NCI-H2171 treated with DMSO at 0.1 percent for 48 hours (cell line): ENCODE results near the gene FAM193A.
A peak's percentile ranks its signal among the peaks of the same experiment; 100 is the strongest.
"Not testable (repeated sequence)": the region's sequence is repeated elsewhere in the genome, so short reads cannot be mapped to it uniquely, and the experiment has no call there.

ENCODE experiments used
- DNase-seq: peaks from one replicate; lab custom pipeline; 2025; lab: John Stamatoyannopoulos, UW

FAM193A gene

DNA sequence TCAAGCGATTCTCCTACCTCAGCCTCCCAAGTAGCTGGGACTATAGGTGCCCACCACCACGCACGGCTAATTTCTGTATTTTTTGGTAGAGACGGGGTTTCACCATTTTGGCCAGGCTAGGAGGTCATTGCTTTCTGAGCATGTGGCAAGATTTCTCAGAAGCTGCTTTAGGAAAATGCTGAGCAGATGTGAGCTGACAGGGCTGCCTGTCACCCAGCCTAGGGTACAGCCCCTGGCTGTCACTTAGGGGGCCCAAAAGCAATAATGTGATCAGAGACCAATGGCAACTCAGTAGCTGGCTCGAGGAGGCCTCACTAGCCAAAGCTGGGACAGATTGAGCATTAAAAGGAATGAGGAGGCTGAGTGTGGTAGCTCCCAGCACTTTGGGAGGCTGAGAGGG lies 154.9 kb downstream of the FAM193A start:
- no peak for DNase-seq

DNA sequence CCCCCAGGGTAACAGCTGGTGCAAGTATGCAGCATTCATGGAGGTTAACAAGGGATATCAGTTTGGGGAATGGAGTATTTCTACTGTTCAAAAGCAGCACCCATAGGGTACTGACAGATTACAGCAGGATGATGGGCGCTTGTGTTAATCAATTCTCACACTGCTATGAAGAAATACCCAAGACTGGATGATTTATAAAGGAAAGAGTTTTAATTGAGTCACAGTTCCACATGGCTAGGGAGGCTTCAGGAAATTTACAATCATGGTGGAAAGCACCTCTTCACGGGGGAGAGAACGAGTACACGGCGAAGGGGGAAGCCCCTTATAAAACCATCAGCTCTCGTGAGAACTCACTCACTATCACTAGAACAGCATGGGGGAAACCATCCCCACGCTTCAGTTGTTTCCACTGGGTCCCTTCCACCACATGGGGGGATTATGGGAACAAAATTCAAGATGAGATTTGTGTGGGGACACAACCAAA lies 155.5 kb downstream of the FAM193A start:
- DNase-seq = no peak

DNA sequence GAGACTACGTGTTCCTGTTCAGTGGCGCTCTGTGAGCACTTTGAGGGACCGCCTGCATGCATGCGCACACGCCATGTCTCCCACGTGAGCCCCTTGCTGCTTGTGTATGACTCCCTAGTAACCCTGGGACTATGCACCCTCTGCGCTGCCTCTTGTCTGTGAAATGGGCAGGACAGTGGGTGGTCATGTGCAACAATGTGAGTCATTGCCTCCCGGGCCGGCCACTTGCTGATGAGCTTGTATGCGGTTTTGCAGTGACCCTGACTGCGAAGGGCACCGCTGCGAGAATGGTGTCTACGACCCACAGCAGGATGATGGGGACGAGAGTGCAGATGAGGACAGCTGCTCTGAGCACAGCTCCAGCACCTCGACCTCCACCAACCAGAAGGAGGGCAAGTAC lies 158.2 kb downstream of the FAM193A start:
- DNase-seq = no peak

DNA sequence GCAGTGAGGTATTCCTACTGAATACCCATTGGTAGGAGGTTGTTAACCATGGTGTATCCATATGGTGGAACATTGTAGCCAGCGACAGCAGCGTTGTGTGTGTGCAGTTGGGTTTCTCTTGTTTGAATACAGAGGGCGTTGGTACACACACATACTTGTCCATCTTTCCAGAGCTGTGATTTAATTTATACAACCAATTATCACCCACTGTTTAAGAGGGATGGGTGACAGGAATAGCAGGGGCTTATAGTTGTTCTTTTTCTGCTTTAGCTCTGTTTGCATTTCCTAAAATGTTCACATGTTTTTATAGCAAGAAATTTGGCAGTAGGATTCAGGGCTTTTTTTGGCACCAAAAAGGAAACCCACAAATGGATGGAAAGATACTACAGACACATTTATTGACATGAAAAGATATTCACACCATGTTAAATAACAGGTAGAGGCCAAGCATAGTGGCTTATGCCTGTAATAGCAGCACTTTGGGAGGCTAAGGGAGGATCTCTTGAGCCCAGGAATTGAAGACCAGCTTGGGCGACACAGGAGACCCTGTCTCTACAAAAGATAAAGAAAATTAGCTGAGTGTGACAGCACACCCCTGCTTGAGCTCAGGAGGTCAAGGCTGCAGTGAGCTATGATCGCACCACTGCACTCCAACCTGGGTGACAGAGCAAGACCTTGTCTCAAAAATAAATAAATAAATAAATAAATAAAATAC lies 159.1 kb downstream of the FAM193A start:
- DNase-seq = no peak

DNA sequence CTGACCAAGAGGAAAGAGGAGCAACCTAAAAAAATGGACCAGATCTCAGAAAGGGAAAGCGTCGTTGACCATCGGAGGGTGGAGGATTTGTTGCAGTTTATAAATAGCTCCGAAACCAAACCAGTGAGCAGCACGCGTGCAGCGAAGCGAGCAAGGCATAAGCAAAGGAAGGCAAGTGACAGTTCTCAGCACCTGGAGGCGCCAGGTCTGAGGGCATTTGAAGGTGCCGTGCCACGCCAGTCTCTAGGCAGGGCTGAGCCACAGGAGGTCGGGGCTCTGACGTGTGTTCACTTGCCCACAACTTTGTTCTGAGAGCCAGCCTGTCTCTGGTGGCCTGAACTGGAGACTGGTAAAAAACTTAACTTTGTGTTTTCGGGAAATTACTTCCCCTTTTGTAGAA lies 160.0 kb downstream of the FAM193A start:
- no peak for DNase-seq

DNA sequence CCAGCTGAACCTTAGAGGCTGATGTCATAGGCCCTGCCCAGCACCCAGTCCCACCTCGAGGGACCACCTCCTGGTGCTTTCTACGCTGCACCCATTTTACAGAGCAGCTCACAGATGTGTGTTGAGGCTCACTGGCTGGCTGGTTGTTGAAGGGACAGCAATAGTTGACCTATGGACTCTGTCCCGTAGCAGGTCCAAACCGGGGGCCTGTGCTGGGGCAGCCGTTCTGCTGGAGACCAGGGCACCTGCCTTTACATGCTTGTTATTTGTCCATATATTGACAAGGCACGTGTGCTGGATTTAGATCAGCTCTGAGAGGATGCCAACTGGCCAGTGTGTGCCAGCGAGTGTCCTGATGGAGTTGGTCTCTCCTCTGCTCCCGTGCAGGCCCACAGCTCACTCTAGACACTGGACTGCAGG lies 161.6 kb downstream of the FAM193A start:
- DNase-seq = no peak

DNA sequence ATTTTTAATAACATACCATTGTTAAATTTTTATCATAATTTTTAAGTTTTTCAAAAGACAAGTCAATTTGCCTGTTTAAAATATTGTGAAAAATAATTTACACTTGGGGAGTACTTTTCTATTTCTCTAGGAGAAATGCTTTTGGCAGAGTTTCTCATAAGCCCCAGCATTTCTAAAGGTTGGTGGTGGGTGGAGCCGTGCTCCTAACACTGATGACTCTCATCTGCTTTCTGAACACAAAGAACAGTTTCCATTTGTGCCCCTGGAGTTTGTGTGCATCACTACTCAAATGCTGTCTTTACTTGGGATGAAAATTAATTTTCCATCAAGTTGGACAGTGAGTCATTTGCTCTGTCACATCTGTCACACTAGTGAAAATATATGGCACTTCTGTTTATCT lies 162.1 kb downstream of the FAM193A start:
- DNase-seq = no peak

DNA sequence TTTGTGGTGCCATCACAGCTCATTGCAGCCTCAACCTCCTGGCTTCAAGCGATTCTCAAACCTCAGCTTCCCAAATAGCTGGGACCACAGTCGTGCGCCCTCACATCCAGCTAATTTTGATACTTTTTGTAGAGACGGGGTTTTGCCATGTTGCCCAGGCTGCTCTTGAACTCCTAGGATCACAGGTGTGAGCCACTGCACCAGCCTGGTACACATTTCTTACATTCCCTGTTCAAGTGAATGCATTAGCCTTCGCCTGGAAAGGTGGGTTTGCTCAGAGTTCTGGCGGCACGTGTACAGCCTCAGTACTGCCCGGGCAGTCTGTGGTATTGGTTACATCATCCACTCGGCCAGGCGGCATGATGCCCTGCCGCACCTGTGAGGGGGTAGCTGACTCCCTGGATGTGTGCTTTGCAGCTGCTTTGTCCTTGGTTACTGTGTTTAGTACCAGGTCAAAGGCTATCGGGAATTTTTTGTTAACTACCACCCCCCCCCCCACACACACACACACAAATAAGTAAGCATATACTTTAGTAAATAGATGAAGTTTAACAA lies 162.6 kb downstream of the FAM193A start:
- DNase-seq = no peak

DNA sequence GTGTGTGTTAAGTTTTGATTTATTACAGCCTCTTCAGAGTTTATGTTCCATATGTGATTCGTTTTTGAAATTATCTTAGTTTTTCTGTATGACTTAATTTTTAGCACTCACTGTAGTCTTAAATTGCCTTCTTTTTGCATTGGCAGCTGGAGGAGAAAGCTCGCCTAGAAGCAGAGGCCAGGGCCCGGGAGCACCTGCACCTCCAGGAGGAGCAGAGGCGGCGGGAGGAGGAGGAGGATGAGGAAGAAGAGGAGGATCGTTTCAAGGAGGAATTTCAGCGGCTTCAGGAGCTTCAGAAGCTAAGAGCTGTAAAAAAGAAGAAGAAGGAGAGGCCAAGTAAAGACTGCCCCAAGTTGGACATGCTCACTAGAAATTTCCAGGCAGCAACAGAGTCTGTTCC lies 163.1 kb downstream of the FAM193A start:
- no peak for DNase-seq

DNA sequence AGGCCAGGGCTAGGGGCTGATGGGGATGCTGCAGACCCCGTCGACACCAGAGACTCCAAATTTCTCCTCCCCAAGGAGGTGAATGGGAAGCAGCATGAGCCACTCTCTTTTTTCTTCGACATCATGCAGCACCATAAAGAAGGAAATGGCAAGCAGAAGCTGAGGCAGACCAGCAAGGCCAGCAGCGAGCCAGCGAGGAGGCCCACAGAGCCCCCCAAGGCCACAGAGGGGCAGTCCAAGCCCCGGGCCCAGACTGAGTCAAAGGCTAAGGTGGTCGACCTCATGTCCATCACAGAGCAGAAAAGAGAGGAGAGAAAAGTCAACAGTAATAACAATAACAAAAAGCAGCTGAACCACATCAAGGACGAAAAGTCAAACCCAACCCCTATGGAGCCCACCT lies 163.6 kb downstream of the FAM193A start:
- DNase-seq = no peak

DNA sequence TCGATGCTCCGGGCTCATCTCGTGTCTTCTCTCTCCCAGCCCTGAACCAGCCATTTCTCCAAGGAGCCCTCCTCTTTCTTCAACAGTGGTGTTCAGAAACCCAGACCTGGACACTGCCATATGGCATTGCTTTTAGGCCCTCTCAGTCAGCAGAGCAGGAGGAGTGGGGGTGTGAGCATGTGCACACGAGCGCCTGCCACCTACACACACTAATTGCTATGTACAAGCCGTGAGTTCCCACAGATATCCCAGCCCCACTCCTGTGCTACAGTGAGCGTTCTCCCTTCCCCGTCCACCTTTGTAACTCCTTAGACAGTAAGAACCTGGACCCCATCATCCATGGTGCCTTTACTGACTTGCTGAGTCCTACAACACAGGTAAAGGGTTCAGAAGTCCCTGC lies 165.9 kb downstream of the FAM193A start:
- no peak for DNase-seq

DNA sequence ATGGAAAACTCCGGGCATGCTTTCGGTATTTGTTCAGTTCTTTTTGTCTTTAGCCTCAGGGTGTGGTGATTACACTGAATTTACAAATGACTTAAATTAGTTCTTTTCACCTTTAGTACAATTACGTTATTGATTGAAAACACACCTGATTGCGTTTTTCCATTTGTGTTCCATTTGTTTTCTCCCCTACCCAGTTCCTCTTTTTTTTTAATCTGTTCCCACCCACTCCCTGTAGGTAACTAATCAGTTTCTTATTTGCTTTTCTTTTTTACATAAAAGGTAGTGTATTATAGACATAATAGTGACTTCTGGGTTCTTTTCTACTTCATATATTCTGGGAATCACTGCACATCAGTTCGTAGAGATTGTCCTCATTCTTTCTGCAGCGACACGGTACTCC lies 166.3 kb downstream of the FAM193A start:
- DNase-seq = no peak

DNA sequence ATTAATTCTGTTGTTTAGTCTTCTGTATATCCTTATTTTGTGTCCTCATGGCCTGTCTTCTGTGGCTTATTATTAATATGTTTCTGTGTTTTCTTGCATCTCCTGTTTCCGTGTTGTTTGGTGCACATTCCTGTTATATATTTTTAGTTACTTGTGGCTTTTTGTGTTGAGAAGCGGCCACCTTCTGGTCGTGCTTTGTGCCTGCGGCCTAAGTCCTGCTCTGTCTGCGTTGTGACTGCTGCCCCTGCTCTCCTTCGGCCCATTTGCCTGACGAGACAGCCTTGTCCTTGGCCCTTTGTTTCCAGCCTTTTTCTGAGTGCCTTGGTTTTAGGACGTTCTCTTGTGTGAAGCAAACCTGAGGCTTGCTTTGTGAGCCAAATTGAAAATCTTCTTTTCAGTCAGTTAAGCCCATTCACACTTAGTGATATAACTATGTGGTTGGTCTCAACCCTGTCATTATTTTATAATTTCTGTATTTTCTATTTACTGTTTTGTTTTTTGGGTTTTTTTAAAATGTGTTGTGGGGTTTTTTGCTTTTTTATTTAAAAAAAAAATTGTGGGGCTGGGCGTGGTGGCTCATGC lies 175.9 kb downstream of the FAM193A start:
- no peak for DNase-seq

DNA sequence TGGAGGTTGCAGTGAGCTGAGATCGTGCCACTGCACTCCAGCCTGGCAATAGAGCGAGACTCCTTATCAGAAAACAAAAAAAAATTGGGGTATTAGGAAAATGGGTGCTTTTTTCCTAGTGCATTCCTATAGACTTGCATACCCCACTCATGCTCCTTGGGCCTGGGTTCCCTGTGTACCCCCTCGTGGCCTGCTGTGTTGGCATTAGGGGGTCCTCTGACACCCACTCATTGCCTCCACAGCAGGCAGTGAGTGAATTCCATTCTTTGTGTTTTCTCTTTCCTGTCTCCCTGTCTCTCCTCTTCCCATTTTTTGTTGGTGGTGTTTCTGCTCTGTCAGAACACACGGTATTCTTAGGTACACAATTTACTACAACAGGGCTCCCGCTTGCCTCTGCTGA lies 176.9 kb downstream of the FAM193A start:
- DNase-seq = no peak

DNA sequence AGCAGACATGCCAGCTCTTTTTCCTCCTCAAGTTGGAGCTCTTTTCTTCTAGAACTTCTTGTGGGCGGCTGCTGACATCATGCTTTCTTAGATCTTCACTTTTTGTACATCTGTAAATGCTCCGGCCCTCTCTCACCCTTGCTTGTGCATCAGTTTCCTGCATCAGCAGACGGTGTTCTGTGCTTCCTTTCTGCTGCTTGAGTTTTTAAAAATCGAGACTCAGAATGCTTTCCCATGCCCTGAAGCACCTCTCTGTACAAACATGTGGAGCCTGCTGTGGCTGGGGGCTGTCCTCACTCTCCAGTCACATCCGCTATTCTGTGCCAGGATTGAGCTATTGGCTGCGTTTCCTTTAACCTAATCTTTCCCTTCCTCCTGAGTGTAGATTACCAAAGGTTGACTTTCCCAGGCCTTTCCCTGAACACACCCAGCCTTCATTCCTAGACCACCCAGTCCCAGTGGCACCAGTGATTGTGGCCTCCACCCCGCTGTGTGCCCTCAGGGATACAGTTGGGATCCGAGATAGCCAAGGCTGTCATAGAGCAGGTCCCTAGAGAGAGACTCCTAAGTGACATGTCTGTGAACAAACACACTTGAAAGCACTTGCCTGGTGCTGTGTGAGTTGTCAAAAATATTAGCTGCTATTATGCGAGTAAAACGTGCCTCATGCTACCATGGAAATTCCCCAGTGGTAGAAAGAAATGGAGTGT lies 177.8 kb downstream of the FAM193A start:
- no peak for DNase-seq

DNA sequence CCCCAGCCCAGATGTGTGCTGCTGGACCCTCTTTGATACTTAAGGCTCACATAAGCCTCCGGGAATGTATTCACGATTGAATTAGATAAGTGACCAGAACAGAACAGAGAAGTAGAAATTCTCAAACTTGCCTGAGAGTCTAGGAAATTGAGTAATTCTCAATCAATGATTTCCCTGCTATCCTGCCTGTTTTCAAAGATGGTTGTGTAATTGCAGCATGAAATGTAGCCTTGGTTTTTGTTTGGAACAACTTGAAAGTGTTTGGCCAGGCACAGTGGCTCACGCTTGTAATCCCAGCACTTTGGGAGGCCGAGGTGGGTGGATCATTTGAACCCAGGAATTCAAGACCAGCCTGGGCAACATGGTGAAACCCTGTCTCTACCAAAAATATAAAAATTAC lies 178.5 kb downstream of the FAM193A start:
- DNase-seq = no peak

DNA sequence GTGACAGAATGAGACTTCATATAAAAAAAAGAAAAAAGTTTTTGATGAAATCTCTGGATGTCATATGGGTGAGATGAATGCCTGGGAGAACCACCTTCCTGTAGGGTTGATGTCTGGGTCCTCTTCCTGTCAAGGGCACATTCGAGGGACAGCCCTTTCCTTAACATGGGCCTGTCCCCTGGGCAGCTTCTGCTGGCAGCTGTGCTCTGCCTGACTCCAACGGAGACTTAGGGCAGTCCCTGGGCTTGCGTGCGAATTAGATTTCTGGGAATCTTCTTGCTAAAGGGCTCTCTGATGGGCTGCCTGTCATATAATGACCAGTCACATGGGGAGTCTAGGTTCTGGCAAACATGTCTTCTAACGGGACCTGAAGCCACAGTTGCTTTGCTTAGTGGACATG lies 179.0 kb downstream of the FAM193A start:
- no peak for DNase-seq

DNA sequence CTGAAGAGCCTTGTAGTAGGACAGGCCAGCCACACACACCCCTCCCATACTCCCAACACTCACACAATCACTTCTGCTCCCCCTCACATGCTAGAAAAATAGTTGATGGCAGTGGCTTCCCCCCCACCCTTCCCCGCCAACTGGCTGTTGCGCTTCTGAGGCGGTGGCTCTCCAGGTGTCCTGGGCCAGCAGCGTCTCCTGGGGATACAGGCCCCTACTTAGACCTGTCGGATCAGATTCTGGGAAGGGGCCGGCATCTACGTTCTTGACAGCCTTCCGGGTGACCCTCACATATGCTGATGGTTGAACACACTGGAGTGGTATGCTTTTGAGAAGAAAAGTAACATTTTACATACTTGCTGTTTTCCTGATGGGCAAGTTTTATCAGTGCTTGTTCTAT lies 179.8 kb downstream of the FAM193A start:
- DNase-seq = no peak

DNA sequence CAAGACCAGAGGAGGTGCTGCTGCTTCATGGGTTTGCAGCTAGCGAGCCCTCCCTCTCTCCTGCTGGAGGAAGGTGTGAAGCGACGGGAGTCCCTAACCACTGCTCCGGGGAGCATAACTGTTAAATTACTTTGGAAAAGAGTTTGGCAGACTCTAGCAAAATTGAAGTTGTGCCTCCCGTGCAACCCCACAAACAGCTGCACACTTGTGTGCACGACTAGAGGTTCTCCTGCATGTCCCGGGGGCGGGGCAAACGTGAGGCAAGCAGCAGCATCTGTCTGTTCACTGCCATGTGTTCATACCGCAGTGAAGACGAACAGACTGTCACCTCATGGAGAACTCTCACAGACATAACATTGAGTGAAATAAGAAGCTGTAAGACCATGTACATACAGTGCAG lies 185.1 kb downstream of the FAM193A start:
- peak; percentile 22 for DNase-seq

DNA sequence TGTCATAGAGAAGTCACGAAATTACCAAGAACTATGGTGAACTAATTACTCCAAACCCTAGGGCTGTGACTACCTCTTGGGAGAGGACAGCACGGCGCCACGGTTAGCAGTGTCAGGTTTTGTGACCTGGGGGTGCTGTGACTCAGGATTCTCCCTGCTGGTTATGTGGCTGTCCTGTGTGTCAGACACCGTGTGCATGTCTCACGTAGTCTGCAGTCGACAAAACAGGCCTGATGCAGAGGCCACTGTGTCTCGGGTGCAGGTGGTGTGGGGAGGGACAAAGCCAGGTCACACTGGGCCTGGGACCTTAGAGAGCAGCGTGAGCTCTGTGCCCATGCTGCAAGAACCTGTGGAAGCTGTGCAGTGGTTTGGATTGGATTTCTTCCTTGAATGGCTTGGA lies 185.6 kb downstream of the FAM193A start:
- no peak for DNase-seq

DNA sequence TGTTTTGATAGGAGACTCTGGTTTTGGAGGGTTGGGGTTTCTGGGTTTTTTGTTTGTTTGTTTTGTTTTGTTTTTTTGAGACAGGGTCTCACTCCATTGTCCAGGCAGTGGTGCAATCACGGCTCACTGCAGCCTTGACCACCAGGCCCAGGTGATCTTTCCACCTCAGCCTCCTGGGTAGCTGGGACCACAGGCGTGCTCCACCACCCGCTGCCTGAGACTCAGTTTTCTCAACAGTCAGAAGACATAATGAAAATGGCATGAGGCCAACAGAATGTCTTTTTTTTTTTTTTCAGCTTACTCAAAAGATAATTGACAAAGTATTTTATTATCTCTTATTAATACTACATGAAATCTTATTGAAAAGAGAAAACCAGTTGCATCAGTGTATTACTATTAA lies 187.3 kb downstream of the FAM193A start:
- DNase-seq = no peak

DNA sequence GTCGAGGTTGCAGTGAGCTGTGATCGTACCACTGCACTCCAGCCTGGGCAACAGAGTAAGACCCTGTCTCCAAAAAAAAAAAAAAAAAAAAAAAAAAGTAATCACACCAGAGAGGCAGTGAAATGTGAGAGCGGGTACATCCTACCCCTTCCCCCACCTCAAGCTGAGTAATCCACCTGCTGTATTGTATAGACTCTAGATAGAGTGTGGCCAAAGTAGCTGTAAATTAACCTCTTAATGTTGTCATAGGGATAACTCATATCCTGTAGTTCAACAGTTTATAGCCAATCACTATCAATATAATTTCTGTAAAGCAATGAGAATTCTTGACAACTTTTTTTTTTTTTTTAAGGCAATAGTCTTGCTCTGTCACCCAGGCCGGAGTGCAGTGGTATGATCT lies 188.9 kb downstream of the FAM193A start:
- DNase-seq = no peak

DNA sequence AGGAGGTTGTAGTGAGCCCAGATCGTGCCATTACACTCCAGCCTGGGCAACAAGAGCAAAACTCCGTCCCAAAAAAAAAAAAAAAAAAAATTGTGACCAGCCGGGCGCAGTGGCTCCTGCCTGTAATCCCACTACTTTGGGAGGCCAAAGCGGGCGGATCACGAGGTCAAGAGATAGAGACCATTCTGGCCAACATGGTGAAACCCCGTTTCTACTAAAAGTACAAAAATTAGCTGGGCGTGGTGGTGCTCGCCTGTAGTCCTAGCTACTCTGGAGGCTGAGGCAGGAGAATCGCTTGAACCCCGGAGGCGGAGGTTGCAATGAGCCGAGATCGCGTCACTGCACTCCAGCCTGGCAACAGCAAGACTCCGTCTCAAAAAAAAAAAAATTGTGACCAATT lies 190.4 kb downstream of the FAM193A start:
- not testable (repeated sequence) for DNase-seq
